ENCODE results near the gene ENOX1.

DNA sequence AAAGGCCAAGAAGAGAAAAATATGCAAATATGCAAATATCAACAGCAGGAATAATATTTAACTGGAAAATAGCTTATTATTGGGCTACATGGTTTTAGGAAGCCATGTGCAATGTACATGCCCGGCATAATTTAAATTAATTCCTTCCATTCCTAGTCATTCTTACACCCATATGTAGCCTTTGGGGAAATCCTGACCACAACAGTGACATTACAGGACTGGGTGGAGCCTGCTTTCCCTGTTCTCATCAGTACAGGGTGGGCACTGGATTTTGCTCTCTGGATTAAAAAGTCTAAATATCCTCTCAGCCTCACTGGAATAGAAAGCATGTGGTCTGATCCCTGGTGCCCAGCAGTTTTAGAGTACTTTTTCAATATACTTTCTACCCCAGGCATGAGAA is 565.2 kb downstream of the ENOX1 start:
- TF ChIP-seq, protein P1, sequence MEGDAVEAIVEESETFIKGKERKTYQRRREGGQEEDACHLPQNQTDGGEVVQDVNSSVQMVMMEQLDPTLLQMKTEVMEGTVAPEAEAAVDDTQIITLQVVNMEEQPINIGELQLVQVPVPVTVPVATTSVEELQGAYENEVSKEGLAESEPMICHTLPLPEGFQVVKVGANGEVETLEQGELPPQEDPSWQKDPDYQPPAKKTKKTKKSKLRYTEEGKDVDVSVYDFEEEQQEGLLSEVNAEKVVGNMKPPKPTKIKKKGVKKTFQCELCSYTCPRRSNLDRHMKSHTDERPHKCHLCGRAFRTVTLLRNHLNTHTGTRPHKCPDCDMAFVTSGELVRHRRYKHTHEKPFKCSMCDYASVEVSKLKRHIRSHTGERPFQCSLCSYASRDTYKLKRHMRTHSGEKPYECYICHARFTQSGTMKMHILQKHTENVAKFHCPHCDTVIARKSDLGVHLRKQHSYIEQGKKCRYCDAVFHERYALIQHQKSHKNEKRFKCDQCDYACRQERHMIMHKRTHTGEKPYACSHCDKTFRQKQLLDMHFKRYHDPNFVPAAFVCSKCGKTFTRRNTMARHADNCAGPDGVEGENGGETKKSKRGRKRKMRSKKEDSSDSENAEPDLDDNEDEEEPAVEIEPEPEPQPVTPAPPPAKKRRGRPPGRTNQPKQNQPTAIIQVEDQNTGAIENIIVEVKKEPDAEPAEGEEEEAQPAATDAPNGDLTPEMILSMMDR (IDR thresholded peaks at IDR 0.05), result no peak
- no peak for TF ChIP-seq EZH2 (IDR thresholded peaks at IDR 0.05)
- TF ChIP-seq EZH2phosphoT487 (IDR thresholded peaks at IDR 0.05), result no peak
